Right lobe of liver (tissue), 4 donors: ENCODE measurements around the gene RMDN3.

Source experiments
- CTCF ChIP-seq, 4 donors: fragments of 200-600 bp in 3 of 4; fragments of 450-650 bp in 1 of 4; IDR thresholded peaks; one replicate each; pipeline versions ENCODE4 v1.5.1 to v1.8.0; 2016 to 2022; ENCODE audit warnings: antibody characterized with exemption in 4 of 4, mild to moderate bottlenecking in 2 of 4
- POLR2A ChIP-seq: fragments of 450-650 bp; IDR thresholded peaks from one replicate; pipeline ENCODE4 v1.6.1; 2017; ENCODE audit warnings: antibody characterized with exemption, mild to moderate bottlenecking
- donor health status: DM: no; HTN: no; CAD: no.
- donor health status: DM: no; HTN: no; CAD: no.
- donor health status: DM: no; HTN: yes; CAD: no.

GRCh38 chr15:40789119-40789518 is 34.1 kb upstream of the RMDN3 start:
- no peak for TF ChIP-seq CTCF (IDR thresholded peaks at IDR 0.05)
- TF ChIP-seq POLR2A, result no peak
